ENCODE measurements around the gene MACROH2A1.

The MACROH2A1 gene

GRCh38 chr5:135429301-135430134 lies 30.5 kb upstream of the MACROH2A1 start:
- in situ Hi-C loops (cut with MboI; ENCODE audit: low sequenced_read_pairs, unreplicated experiment): no loop called here
- DNase-seq (ENCODE audit: low spot score): no peak
- no peak for TF ChIP-seq CTCF (IDR thresholded peaks at IDR 0.05; ENCODE audit: borderline replicate concordance, control extremely low read depth, extremely low read depth, insufficient read depth, missing control alignments)

GRCh38 chr5:135428586-135428985 lies 29.6 kb upstream of the MACROH2A1 start:
- in situ Hi-C loops (cut with MboI; ENCODE audit: low sequenced_read_pairs, unreplicated experiment): no loop called here
- no peak for DNase-seq (ENCODE audit: low spot score)
- no peak for TF ChIP-seq CTCF (IDR thresholded peaks at IDR 0.05; ENCODE audit: borderline replicate concordance, control extremely low read depth, extremely low read depth, insufficient read depth, missing control alignments)

- DNase-seq (ENCODE audit: low spot score): peak; percentile 65
- in situ Hi-C loops (cut with MboI; ENCODE audit: low sequenced_read_pairs, unreplicated experiment): no loop called here
- peak; percentile 71 for TF ChIP-seq CTCF (IDR thresholded peaks at IDR 0.05; ENCODE audit: borderline replicate concordance, control extremely low read depth, extremely low read depth, insufficient read depth, missing control alignments)
These were observed 27.4 kb upstream of the MACROH2A1 start for GRCh38 chr5:135426102-135427082.

- TF ChIP-seq CTCF (IDR thresholded peaks at IDR 0.05; ENCODE audit: borderline replicate concordance, control extremely low read depth, extremely low read depth, insufficient read depth, missing control alignments): no peak
- in situ Hi-C loops (cut with MboI; ENCODE audit: low sequenced_read_pairs, unreplicated experiment): no loop called here
- no peak for DNase-seq (ENCODE audit: low spot score)
These were observed 26.6 kb upstream of the MACROH2A1 start for GRCh38 chr5:135425641-135426040.

- TF ChIP-seq CTCF (IDR thresholded peaks at IDR 0.05; ENCODE audit: borderline replicate concordance, control extremely low read depth, extremely low read depth, insufficient read depth, missing control alignments): no peak
- in situ Hi-C loops (cut with MboI; ENCODE audit: low sequenced_read_pairs, unreplicated experiment): no loop called here
- no peak for DNase-seq (ENCODE audit: low spot score)
These were observed 24.8 kb upstream of the MACROH2A1 start for GRCh38 chr5:135423846-135424168.

GRCh38 chr5:135423146-135423845 lies 24.3 kb upstream of the MACROH2A1 start:
- TF ChIP-seq CTCF (IDR thresholded peaks at IDR 0.05; ENCODE audit: borderline replicate concordance, control extremely low read depth, extremely low read depth, insufficient read depth, missing control alignments): no peak
- DNase-seq (ENCODE audit: low spot score): no peak
- in situ Hi-C loops (cut with MboI; ENCODE audit: low sequenced_read_pairs, unreplicated experiment): no loop called here

Measured in GM13976 (cell line).